ENCODE results near the gene CACNA1F. TPM values are rescaled to one million over a fixed set of nuclear protein-coding genes. Genes with fewer than 3 reads are reported as not detected.

The CACNA1F gene
- total and polyA plus RNA-seq, 8 donors = 0.06 to 6.1 (median 0.27) TPM; not detected in 2

DNA sequence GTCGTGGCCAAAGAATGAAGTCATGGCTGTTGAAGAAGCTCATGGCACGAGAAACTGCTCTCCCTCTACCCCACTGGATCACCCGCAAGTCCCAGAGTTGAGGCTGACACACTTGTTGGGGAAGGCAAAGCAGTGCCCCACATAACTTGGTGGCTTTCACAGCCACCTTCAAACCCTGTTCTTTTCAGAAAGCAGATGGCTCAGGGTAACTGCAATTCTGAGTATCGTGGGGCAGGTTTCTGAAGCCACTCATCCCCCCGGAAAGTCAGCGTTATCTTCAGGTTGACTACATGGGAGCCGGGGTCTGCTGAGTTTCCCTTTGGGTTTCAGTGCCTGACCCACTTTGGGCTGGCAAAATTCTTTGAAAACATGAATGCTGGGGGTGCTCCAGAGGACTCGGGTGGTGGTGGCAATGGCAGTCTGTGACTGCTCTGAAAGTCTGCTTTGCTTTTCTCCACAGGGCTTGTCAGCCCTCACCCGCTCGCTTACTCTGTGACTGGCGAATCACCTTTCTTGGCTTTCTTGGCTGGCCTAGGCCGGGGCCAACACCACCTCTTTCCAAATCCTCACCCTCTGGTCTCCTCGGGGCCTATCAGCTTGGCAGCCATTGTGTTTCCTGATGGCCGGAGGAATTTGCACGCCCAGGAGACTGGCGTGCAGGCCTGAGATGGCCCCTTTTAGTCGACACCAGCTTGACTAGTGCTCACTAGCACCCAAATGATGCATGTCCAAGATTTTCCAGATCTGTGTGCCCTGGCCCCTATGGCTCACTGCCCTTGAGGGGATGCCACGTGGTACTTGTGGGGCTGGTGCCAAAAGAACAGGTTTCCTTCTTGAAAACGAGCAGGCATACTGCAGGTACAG, 43.8 kb upstream of the CACNA1F start:
- H3K27ac ChIP-seq = peak overlapping the region in 1 of 5 donors; percentile 32
- H3K9me3 ChIP-seq = no peaks in the 10 kb centered on the region
- no peaks in the 10 kb centered on the region for H3K36me3 ChIP-seq
- H3K4me1 ChIP-seq = peaks cover 0 to 28% (median 15%) of the 10 kb centered on the region in 4 donors
- peaks cover 0 to 2% (median 0%) of the 10 kb centered on the region in 3 donors for H3K27me3 ChIP-seq
- H3K4me3 ChIP-seq = no peak overlapping the region
- intact Hi-C loops (cut with DNase I; ENCODE audit: low total_unique reads) = no loop called here
- DNase-seq = peak in 1 of 2 donors; percentile 32
- TF ChIP-seq, protein P1, sequence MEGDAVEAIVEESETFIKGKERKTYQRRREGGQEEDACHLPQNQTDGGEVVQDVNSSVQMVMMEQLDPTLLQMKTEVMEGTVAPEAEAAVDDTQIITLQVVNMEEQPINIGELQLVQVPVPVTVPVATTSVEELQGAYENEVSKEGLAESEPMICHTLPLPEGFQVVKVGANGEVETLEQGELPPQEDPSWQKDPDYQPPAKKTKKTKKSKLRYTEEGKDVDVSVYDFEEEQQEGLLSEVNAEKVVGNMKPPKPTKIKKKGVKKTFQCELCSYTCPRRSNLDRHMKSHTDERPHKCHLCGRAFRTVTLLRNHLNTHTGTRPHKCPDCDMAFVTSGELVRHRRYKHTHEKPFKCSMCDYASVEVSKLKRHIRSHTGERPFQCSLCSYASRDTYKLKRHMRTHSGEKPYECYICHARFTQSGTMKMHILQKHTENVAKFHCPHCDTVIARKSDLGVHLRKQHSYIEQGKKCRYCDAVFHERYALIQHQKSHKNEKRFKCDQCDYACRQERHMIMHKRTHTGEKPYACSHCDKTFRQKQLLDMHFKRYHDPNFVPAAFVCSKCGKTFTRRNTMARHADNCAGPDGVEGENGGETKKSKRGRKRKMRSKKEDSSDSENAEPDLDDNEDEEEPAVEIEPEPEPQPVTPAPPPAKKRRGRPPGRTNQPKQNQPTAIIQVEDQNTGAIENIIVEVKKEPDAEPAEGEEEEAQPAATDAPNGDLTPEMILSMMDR (IDR thresholded peaks at IDR 0.05) = no peak
- TF ChIP-seq POLR2A (IDR thresholded peaks at IDR 0.05) (no peak), POLR2AphosphoS5 (IDR thresholded peaks at IDR 0.05) (no peak), EP300 (IDR thresholded peaks at IDR 0.05) (no peak)
- WGBS, 5 donors = 49 to 72% (median 70%) methylated on average over 11 to 19 of the region's 19 CpGs

DNA sequence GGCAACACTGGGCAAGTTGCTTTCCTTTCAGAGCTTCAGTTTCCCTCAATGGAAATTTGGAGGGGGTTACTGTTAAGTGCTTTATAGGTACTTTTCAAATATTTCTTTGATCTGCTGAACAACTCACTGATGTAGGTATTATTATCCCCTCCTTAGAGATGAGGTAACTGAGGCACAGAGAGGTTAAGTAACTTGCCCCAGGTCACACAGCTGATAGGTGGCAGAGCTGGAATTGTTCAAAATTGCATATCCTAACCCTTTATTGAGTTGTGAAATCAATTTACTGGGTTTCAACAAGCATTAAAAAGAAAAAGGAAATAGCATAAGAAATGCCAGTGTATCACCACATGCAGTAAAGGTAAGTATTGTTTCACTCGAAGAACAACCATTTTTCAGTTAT, 43.1 kb upstream of the CACNA1F start:
- Histone ChIP-seq H3K9me3 (no peaks in the 10 kb centered on the region), H3K4me3 (no peak overlapping the region), H3K27me3 (no peaks in the 10 kb centered on the region), H3K4me1 (peaks cover 0 to 35% (median 22%) of the 10 kb centered on the region in 4 donors), H3K27ac (no peak overlapping the region), H3K36me3 (no peaks in the 10 kb centered on the region)
- 39 to 57% (median 50%) methylated on average over 1 of the region's 1 CpG for WGBS, 5 donors
- TF ChIP-seq EP300 (IDR thresholded peaks at IDR 0.05) = no peak
- TF ChIP-seq, protein P1 (IDR thresholded peaks at IDR 0.05) = no peak
- no peak for TF ChIP-seq POLR2A (IDR thresholded peaks at IDR 0.05)
- no peak for TF ChIP-seq POLR2AphosphoS5 (IDR thresholded peaks at IDR 0.05)
- intact Hi-C loops (cut with DNase I; ENCODE audit: low total_unique reads) = no loop called here
- DNase-seq = no peak

DNA sequence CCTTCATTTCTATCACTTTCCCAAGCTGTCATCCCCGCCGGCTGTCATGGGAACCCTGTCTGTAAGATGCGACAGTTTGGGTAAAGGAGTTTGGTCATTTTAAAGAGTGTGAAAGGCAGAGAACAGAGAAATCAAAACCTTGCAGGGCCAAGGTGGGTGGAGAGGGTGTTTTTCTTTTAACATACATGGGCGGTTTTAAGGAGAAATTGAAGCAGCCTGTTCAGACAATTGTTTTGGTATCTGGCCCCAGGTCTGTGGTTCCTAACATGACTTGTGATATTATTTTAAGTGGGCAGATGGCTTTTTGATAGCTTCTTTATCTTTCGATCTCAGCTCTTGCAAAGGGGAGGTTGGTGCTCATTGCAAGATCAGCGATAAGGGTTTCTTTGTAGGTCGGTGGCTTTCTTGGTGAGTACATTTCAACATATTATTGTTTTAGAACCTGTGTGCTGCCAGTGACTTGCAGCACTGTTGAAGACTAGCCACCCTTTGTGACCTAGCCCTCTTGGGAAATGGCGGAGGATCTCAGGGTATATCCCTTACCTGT, 40.1 kb upstream of the CACNA1F start:
- Histone ChIP-seq H3K4me1 (peaks cover 5 to 45% (median 33%) of the 10 kb centered on the region in 4 donors), H3K9me3 (no peaks in the 10 kb centered on the region), H3K36me3 (no peaks in the 10 kb centered on the region), H3K27me3 (no peaks in the 10 kb centered on the region), H3K27ac (peak overlapping the region in 1 of 5 donors; percentile 38), H3K4me3 (no peak overlapping the region)
- intact Hi-C loops (cut with DNase I; ENCODE audit: low total_unique reads) = no loop called here
- TF ChIP-seq POLR2A (IDR thresholded peaks at IDR 0.05) = no peak
- TF ChIP-seq EP300 (IDR thresholded peaks at IDR 0.05) = no peak
- TF ChIP-seq, protein P1 (IDR thresholded peaks at IDR 0.05) = no peak
- no peak for TF ChIP-seq POLR2AphosphoS5 (IDR thresholded peaks at IDR 0.05)
- DNase-seq = no peak
- WGBS, 5 donors = 70 to 80% (median 77%) methylated on average over 8 of the region's 8 CpGs

DNA sequence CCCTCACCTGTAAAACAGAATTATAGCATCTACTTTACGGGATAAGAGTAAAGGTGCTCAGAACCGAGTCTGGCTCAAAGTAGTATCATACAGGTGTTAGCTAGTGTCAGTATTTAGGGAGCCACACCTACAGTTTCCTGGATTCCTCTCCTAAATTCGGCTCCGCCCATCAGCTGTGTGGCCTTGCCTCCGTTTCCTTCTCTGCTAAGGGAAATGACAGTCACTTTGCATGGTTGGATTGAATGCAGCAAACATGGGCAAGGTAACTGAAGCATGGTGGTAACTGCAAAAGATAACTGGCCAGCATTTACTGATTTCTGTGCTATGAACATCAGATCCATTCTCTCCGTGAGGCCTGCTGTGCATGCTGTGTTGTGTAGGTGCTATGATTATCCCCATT, 39.3 kb upstream of the CACNA1F start:
- H3K36me3 ChIP-seq = no peaks in the 10 kb centered on the region
- H3K4me3 ChIP-seq = peak overlapping the region in 2 of 4 donors; percentile 19 to 65
- 35 to 57% (median 46%) methylated on average over 6 of the region's 6 CpGs for WGBS, 5 donors
- intact Hi-C loops (cut with DNase I; ENCODE audit: low total_unique reads) = no loop called here
- H3K4me1 ChIP-seq = peaks cover 5 to 45% (median 33%) of the 10 kb centered on the region in 4 donors
- H3K9me3 ChIP-seq = no peaks in the 10 kb centered on the region
- no peaks in the 10 kb centered on the region for H3K27me3 ChIP-seq
- TF ChIP-seq EP300 (IDR thresholded peaks at IDR 0.05) = no peak
- no peak for TF ChIP-seq POLR2AphosphoS5 (IDR thresholded peaks at IDR 0.05)
- TF ChIP-seq, protein P1 (IDR thresholded peaks at IDR 0.05) = no peak
- TF ChIP-seq POLR2A (IDR thresholded peaks at IDR 0.05) = no peak
- DNase-seq = no peak
- H3K27ac ChIP-seq = peak overlapping the region in 1 of 5 donors; percentile 38

All from stomach (tissue), 9 donors.